Sciatic nerve (tissue), 2 donors: ENCODE data around the gene HYAL4. TPM values are rescaled to one million over a fixed set of nuclear protein-coding genes. Genes with fewer than 3 reads are reported as not detected.
"Not testable (repeated sequence)": the region's sequence is repeated elsewhere in the genome, so short reads cannot be mapped to it uniquely, and the experiment has no call there.

Source experiments
- ATAC-seq: fragments of 200-7000 bp; cut with Tn5 transposase; one replicate; pipeline ENCODE4 v1.9.1; 2020; ENCODE audit warnings: mild to moderate bottlenecking, moderate library complexity
- DNase-seq: peaks from one replicate; pipeline ENCODE4 v3.0.0-alpha.2; 2020; ENCODE audit warnings: low spot score
- intact Hi-C: fragments of 100-400 bp; cut with DNase I; formaldehyde crosslinking; loops from one replicate; pipeline ENCODE4 v1.14.2; 2022
- total RNA-seq: library from RNA; stranded (reverse); fragmentation: NEBNext Ultra II Directional; extraction: Animal tissue kit (Norgen Biotek cat#: 25700); gene quantifications from one replicate; pipeline ENCODE4 v1.2.1, GENCODE V29; 2021
- donor health status: DM: no; HTN: no; CAD: no.
- donor health status: DM: no; HTN: no; CAD: no.

Gene HYAL4, protein sequence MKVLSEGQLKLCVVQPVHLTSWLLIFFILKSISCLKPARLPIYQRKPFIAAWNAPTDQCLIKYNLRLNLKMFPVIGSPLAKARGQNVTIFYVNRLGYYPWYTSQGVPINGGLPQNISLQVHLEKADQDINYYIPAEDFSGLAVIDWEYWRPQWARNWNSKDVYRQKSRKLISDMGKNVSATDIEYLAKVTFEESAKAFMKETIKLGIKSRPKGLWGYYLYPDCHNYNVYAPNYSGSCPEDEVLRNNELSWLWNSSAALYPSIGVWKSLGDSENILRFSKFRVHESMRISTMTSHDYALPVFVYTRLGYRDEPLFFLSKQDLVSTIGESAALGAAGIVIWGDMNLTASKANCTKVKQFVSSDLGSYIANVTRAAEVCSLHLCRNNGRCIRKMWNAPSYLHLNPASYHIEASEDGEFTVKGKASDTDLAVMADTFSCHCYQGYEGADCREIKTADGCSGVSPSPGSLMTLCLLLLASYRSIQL
- total RNA-seq = not detected

DNA sequence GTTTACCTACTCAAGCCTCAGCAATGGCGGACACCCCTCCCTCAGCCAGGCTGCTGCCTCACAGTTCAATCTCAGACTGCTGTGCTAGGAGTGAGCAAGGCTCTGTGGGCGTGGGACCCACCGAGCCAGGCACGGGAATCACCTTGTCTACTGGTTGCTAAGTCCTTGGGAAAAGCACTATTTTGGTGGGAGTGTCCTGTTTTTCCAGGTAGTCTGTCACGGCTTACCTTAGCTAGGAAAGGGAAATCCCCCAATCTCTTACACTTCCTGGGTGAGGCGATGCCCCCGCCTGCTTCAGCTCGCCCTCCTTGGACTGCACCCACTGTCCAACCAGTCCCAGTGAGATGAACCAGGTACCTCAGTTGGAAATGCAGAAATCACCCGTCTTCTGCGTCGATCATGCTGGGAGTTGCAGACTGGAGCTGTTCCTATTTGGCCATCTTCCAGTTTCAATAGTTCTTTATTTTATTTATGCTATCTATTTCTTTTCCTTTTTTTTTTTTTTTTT is at the start of gene HYAL4:
HYAL4 (plus strand) TSS at position 458 of the 508 bp plus-strand sequence. CDS start 23,105 bp downstream, outside the sequence.
- intact Hi-C loops = no loop called here
- DNase-seq (no peak), ATAC-seq (no peak)

DNA sequence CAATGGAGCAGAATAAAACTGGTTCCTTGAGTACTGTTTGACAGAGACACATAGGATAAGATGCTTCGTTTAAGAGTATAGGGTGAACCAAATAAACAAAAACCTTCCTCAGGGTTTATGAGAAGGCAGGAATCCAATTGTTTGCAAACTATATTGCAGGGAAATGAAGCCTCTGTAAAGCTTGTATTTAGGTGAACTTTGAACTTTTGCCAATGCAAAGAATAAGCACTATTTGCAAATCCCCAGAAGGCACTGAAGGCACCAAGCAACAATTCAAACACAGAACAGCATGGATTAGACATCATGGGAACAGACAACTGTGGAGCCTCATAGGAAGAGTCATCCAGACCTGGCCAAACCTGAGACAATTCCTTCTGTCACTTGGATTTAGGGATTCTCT is 49.1 kb upstream of the HYAL4 start:
- intact Hi-C loops = loop anchor here (10.0 kb wide), 1 partner anchor 79 kb away; no protein-coding TSS in a partner anchor
- ATAC-seq (no peak), DNase-seq (no peak)

DNA sequence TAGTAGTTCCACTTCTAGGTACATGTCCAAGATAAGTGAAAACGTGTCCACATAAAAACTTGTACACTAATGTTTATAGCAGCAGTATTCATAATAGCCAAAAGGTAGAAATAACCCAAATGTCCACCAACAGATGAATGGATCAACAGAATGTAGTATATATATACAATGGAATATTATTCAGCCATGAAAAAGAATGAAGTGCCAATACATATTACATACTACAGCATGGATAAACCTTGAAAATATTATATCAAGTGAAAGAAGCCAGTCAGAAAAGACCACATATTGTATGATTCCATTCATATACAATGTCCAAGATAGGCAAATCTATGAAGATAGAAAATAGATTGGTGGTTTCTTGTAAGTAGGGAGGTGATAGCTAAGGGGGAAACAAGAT is 48.4 kb upstream of the HYAL4 start:
- intact Hi-C loops = loop anchor here (10.0 kb wide), 1 partner anchor 78 kb away; no protein-coding TSS in a partner anchor
- DNase-seq = no peak
- no peak for ATAC-seq

DNA sequence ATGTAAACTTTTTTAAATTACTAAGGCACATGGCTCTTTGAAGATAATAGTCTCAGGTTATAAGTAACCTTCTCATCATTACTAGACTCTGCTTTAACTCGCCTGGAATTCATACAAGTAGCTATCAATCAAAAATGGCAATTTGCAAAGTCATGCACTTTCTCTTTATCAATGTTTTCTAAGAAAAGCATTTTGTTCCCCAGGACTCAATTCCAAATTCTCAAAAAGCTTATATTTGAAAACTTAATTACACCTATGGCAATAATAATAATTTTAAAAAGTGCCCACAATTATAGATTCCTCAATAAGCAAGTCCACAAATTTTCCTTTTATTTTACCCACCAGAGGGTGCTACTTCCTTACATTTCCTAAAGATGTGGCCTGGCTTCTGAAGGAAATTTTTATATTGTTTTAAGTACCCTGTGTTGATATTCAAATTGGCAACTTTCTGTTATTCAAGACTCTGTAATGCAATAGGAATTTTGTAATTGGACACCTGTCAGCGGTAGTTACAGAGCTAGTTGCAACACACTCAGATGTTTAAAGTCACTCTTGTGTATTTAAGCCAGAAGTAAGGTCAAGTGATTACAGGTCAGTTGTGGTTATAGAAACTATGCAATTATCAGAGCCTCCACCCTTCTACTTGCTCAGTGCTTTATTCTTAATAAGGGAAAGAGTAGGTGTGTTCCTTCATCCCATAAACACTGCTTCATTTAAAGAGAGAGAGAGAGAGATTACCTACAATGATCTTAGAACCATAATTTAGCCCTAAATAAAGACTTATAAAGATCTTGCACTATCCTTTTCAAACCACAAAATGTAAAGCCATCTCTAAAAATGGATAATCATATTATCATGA is 47.1 kb upstream of the HYAL4 start:
- ATAC-seq = peak; percentile 93
- DNase-seq = no peak
- intact Hi-C loops = loop anchor here (10.0 kb wide), 1 partner anchor 77 kb away; no protein-coding TSS in a partner anchor

DNA sequence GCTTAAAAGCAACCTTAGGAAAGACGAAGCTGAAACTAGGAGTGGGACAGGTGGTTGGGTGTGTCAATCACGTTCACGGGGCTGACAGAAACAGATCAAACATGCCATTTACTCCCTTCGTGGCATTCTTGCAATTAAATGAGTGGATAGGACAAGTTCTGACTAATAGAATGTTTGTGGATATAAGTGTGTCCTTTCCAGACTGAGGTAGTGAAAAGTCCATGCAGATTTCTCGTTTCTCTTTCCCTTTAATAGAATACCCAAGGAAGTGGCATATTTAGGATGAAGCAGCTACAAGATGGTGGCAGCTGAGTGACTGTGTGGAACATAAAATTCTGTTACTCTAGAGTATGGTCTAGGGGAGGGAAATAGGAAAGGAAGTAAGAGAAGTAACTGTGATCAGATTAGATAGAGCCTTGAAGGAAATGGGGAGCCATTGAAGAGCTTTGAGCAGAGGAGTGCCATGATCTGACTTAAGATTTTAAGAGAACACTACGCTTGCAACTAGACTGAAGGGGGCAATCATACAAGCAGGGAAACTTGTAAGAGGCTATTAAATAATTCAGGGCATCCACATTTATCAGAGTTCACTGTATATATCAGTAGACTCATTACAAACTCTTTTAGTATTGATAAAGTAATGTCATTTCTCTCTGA is 46.3 kb upstream of the HYAL4 start:
- peak; percentile 38 for ATAC-seq
- DNase-seq = no peak
- intact Hi-C loops = loop anchor here (10.0 kb wide), 1 partner anchor 76 kb away; no protein-coding TSS in a partner anchor

DNA sequence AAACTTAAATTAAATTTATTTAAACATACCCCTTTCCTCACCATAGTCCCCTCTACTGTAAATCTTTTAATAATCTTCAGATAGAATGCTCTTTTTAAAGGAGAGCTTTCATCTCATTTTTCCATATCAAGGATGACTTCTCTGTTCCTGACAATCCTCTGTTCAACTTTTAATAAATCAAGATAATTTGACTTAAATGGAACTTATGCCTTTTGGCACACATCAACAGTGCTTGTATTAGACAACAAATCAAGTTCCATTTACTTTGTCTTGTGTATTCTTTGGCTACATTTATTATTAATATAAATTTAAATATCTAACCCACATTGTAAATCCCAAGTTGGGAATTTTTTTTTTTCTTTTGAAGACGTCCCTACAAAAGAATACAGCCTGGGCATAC is 42.7 kb upstream of the HYAL4 start:
- no peak for ATAC-seq
- intact Hi-C loops = no loop called here
- no peak for DNase-seq

DNA sequence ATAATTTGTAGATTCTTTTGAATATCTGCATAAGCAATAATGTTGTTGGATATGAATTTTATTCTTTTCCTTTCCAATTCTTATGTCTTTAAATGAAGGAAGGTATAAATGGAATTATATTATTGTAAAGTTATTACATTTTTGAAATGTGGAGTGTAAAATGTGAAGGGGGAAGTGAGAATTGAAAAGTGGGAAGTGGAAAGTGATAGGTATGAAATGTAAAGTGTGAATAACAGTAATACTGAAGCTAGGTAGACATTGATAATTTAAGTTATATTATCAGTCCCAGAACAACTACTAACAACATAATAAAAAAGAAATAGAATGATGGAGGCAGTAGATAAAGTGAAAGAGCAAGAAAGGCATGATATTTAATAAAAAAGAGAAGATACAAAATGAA is 39.7 kb upstream of the HYAL4 start:
- intact Hi-C loops = no loop called here
- ATAC-seq = no peak

DNA sequence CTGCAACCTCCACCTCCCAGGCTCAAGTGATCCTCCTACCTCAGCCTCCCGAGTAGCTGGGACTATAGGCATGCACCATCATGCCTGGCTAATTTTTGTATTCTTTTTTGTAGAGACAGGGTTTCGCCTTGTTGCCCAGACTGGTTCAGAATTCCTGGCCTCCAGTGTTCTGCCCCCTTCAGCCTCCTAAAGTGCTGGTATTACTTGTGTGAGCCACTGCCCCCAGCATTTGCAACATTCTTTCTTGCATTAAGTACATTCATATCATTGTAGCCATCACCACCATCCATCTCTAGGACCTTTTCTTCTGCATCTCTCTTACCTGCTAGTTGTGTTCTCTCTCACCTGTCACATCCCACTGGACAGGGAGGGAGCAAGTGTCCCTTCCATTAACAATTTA is 35.5 kb upstream of the HYAL4 start:
- intact Hi-C loops = no loop called here
- DNase-seq (no peak), ATAC-seq (no peak)

More for the DNA sequence above, 39.7 kb upstream of the HYAL4 start:
- no peak for DNase-seq

DNA sequence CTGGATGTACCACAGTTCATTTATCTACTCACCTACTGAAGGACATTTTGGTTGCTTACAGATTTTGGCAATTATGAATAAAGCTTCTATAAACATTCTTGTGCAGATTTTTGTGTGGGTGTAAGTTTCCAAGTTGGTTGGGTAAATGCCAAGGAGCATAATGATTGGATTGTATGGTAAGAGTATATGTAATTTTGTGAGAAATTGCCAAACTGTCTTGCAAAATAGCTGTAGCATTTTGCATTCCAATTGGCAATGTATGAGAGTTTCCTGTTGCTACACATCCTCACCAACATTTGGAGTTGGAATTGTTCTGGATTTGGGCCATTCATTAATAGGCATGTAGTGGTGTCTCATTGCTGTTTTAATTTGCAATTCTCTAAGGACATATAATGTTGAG is 33.9 kb upstream of the HYAL4 start:
- no peak for ATAC-seq

DNA sequence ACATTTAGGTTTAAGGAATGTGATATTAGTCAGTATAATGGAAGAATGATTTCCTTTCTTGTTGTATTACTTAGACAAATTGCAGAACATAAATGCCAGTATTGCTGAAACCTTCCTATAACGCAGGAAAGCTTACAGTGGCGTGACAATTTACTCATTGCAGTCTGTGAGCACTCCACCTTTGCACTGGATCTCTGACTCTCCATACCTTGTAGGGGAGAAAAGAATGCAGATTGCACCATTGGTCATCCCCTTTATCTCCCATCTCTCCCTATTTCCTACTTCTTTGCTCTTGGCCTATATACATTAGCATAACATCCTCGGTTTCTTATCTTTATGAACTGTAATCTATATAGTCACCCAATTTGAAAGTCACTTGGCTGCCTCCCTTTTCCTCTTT is 28.1 kb upstream of the HYAL4 start:
- intact Hi-C loops = no loop called here
- DNase-seq = no peak
- ATAC-seq = no peak

More for the DNA sequence above, 33.9 kb upstream of the HYAL4 start:
- no peak for DNase-seq
- intact Hi-C loops = no loop called here

DNA sequence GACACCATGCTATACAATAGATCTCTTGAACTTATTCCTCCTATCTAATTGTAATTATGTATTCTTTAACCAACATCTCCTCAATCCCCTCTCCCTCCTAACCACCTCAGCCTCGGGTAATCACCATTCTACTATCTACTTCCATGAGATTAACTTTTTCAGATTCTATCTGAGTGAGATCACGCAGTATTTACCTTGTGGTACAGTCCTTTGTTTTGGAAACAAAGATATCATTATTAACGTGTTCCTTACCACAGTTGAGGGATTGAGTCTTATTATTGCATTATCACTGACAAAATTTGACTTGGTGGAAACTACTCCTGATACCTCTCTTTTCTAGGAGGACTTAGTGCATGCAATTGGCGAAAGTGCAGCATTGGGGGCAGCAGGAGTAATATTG is 26.0 kb upstream of the HYAL4 start:
- no peak for ATAC-seq
- no peak for DNase-seq
- intact Hi-C loops = no loop called here

DNA sequence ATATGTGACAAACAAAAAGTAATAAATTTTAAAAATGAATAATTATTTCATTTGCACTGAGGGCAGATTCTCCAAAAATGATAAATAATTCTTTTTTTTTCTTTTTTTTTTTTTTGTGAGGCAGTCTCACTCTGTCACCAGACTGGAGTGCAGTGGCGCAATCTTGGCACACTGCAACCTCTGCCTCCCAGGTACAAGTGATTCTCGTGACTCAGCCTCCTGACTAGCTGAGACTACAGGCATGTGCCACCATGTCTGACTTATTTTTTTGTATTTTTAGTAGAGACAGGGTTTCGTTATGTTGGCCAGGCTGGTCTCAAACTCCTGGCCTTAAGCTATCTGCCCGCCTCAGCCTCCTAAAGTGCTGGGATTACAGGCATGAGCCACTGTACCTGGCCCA is 25.2 kb upstream of the HYAL4 start:
- intact Hi-C loops, ATAC-seq, DNase-seq: not testable (repeated sequence)

DNA sequence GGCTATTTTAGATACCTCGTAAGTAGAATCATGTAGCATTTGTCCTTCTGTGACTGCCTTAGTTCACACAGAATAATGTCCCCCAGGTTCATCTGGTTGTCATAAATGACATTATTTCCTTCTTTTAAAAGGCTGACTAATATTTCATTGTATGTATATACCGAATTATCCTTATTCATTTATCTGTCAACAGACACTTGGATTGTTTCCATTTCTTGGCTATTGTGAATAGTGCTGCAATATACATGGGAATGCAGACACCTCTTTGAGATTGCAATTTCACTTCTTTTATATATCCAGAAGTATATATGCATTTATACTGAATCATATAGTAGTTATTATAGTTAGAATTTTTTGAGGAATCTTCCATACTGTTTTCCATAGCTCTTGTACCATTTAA is 24.1 kb upstream of the HYAL4 start:
- ATAC-seq (no peak), DNase-seq (no peak)
- intact Hi-C loops = no loop called here

DNA sequence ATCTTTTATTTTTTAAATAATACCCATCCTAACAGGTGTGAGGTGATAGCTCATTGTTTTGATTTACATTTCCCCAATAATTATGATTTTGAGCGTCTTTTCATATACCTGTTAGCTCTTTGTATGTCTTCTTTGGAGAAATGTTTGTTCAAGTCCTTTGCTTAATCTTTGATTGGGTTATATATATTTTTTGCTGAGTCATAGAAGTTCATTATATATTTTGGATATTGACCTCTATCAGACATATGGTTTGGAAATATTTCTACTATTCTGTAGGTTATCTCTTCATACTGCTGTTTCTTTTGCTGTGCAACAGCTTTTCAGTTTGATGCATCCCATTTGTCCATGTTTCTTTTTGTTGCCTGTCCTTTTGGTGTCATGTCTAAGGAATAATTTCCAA is 23.6 kb upstream of the HYAL4 start:
- intact Hi-C loops = no loop called here
- DNase-seq = no peak
- ATAC-seq = no peak

DNA sequence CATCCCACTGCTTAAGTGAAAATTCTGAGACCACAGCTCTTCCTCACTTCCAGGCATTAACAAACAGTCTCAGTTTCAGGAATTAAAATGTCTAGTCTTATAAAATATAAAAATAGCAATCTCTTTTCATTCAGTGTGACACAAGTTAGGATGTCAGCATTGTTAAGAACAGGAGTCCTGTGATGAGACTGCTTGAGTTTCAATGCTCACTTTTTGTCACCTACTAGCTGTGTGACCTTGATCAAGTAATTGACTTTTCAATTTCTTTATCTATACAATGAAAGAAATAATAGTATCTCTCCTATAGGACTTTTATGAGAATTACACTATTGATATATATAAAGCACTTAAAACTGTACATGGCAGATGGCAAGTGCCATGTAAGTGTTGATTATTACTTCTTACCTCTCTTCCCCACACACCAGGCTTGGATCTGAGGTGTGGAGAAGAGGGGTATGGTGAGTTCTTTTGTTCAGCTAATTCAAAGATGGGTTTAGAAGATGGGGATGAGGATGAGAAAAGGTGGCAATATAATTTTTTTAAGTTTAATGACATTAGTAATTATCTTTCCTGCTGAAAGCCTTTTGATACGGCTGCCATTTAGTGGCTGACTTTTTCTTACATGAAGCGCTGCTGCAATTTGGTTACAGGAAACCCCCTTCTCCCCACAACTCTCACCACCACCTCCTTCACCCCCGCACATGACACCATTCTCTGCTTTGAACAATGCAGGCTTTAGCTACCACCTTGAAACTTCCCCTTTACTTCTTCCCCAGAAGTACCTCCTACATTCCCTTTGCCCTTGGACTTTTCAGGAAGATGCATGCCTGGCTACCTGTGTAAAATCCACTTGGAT is 20.8 kb upstream of the HYAL4 start:
- DNase-seq = no peak
- ATAC-seq = no peak
- intact Hi-C loops = no loop called here

DNA sequence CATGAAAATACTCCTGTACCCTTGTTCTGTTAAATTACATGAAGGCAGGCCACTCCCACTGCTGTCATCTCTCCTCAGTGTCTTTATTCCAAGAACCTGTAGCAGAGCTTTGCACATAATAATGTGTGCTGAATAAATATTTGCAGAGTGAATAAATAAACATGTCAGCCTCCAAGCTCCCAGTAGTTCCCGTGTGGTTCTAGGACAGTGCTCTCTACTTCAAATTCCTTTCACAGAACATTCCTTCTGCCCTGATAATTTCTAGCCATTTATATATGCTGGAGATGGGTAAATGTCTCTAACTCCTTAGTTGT is 20.3 kb upstream of the HYAL4 start:
- ATAC-seq (no peak), DNase-seq (no peak)
- intact Hi-C loops = no loop called here

DNA sequence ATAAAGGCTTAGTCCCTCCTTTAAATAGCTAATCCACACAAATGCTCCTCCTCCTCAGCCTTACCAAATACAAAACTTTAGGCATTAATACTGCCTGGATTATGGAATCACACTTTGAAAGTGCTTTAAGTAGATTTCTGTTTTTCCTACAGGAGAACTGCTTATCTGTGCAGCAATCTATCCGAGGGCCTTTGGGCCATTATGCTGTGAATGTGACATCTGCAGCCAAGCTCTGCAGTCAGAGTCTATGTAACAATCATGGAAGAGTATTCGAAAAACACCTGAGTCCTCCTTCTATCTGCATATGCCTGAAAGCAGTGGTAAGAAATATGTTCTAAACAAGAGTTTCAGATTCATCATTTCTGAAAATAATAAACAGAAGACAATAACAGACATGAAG is 16.2 kb upstream of the HYAL4 start:
- ATAC-seq (no peak), DNase-seq (no peak)
- intact Hi-C loops = no loop called here

DNA sequence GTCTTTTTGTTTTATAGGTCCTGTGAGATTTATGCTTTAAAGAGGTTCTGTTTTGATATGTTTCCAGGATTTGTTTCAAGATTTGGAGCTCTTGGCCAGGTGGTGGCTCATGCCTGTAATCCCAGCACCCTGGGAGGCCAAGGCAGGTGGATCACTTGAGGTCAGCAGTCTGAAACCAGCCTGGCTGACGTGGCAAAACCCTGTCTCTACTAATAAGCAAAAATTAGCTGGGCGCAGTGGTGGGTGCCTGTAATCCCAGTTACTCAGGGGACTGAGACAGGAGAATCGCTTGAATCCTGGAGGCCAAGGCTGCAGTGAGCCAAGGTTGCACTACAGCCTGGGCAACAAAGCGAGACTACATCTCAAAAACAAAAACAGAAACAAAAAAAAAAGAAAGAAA is 8.3 kb upstream of the HYAL4 start:
- DNase-seq = no peak
- ATAC-seq = no peak
- intact Hi-C loops = no loop called here
